Liver (tissue), 3 donors: ENCODE results near the gene CUX1.

ENCODE experiments used
- CTCF ChIP-seq: fragments of 150-350 bp; IDR thresholded peaks from 2 replicates; pipeline ENCODE4 v1.5.1; 2017; ENCODE audit warnings: improper control_type of control experiment, low read depth, low read length; ENCODE audit not compliant: missing input control
- HNF4G ChIP-seq: IDR thresholded peaks from 2 replicates; pipeline ENCODE4 v1.6.1; 2016; ENCODE audit warnings: antibody characterized with exemption
- MAX ChIP-seq: IDR thresholded peaks from 2 replicates; pipeline ENCODE4 v1.6.1; 2016; ENCODE audit warnings: antibody characterized with exemption
- TAF1 ChIP-seq: conservative IDR thresholded peaks from 2 replicates; pipeline ENCODE4 v1.6.1; 2016; ENCODE audit warnings: antibody characterized with exemption, mild to moderate bottlenecking
- donor health status: healthy.
- donor health status: healthy.

GRCh38 chr7:101891936-101892640 lies 74.7 kb downstream of the CUX1 start:
- no peak for TF ChIP-seq CTCF
- TF ChIP-seq MAX = no peak
- TF ChIP-seq TAF1 = no peak
- TF ChIP-seq HNF4G = no peak
